Measurements from ENCODE around the gene POU2F1.

DNA sequence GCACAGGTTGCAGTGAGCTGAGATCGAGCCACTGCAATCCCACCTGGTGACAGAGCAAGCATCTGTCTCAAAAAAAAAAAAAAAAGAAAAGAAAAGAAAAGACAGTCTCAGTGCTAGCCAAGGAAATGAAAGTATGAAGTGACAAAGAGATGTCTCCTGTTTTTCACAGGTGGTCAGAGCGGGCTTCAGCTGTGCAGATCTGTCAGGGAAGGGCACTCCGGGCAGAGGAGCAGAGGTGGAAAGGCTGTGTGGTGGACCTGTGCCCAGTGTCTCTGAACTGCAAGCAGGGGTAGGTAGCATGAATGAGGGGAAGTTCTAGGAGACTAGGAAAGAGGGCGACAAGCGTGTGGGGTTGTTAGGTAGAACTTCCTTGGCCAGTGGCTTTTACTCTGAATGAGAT, 230.2 kb downstream of the POU2F1 start:
- TF ChIP-seq CTCF (IDR thresholded peaks at IDR 0.05; ENCODE audit: poor library complexity, severe bottlenecking) (no peak), EZH2 (IDR thresholded peaks at IDR 0.05; ENCODE audit: borderline replicate concordance, insufficient read depth, low read length, poor library complexity, severe bottlenecking) (no peak), TAF1 (IDR thresholded peaks at IDR 0.05; ENCODE audit: low read depth) (no peak), RAD21 (conservative IDR thresholded peaks at IDR 0.05) (no peak), POLR2AphosphoS5 (IDR thresholded peaks at IDR 0.05) (no peak), SMC3 (conservative IDR thresholded peaks at IDR 0.05; ENCODE audit: poor library complexity) (no peak), MXI1 (conservative IDR thresholded peaks at IDR 0.05; ENCODE audit: poor library complexity, severe bottlenecking) (no peak), EP300 (conservative IDR thresholded peaks at IDR 0.05; ENCODE audit: poor library complexity, severe bottlenecking) (no peak)
- TF ChIP-seq, protein P1, sequence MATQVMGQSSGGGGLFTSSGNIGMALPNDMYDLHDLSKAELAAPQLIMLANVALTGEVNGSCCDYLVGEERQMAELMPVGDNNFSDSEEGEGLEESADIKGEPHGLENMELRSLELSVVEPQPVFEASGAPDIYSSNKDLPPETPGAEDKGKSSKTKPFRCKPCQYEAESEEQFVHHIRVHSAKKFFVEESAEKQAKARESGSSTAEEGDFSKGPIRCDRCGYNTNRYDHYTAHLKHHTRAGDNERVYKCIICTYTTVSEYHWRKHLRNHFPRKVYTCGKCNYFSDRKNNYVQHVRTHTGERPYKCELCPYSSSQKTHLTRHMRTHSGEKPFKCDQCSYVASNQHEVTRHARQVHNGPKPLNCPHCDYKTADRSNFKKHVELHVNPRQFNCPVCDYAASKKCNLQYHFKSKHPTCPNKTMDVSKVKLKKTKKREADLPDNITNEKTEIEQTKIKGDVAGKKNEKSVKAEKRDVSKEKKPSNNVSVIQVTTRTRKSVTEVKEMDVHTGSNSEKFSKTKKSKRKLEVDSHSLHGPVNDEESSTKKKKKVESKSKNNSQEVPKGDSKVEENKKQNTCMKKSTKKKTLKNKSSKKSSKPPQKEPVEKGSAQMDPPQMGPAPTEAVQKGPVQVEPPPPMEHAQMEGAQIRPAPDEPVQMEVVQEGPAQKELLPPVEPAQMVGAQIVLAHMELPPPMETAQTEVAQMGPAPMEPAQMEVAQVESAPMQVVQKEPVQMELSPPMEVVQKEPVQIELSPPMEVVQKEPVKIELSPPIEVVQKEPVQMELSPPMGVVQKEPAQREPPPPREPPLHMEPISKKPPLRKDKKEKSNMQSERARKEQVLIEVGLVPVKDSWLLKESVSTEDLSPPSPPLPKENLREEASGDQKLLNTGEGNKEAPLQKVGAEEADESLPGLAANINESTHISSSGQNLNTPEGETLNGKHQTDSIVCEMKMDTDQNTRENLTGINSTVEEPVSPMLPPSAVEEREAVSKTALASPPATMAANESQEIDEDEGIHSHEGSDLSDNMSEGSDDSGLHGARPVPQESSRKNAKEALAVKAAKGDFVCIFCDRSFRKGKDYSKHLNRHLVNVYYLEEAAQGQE (IDR thresholded peaks at IDR 0.05; ENCODE audit: borderline replicate concordance) = no peak
